Measurements from ENCODE around the gene S100A4. TPM values are rescaled to one million over a fixed set of nuclear protein-coding genes. Genes with fewer than 3 reads are reported as not detected.

S100A4 gene
- total RNA-seq, 2 donors from 2014 or later: 144 to 156 TPM

DNA sequence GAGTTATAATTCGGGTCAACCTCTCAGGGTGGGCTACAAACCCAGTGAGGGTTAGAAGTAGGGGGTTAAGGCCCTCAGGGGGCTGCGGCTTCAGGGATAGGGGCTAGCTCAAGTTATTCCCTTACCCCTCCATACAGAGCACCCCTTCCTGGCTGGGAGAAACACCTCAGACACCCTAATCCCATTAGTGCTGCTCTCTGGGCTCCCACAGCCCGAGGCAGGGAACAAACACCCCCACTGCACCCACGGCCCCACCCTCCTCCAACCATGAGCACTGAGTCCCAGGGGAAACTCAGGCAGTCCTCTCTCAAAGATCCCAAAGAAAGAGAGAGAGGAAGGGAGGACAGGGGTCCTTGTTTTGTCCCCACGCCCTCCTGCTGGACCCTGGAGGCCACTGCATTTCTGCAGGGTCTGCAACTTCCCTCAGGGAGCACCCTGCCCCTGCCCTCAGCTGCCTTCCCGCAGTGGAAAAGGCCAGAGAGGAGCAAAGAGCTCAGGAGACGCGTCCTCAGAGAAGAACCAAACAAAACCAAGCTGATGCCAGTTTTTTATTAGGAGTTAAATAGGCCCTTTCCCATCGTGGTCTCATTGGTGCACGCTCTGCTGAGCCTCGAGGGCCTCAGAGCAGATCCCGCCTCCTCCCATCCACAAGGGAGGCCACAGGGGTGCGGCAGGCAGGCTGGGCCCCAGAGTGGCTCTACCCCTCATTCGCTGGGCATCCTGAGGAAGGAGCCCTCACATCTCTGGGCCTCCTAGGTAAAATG, 1.4 kb upstream of the S100A4 start:
- no peaks in the 10 kb centered on the region for H3K27me3 ChIP-seq
- H3K9me3 ChIP-seq: no peaks in the 10 kb centered on the region
- DNase-seq (ENCODE audit: low spot score): no peak
- H3K27ac ChIP-seq: no peak overlapping the region
- H3K4me1 ChIP-seq: peaks cover 0 to 83% of the 10 kb centered on the region in 2 donors
- no peak overlapping the region for H3K4me3 ChIP-seq
- H3K36me3 ChIP-seq: no peaks in the 10 kb centered on the region
- TF ChIP-seq, protein P1, sequence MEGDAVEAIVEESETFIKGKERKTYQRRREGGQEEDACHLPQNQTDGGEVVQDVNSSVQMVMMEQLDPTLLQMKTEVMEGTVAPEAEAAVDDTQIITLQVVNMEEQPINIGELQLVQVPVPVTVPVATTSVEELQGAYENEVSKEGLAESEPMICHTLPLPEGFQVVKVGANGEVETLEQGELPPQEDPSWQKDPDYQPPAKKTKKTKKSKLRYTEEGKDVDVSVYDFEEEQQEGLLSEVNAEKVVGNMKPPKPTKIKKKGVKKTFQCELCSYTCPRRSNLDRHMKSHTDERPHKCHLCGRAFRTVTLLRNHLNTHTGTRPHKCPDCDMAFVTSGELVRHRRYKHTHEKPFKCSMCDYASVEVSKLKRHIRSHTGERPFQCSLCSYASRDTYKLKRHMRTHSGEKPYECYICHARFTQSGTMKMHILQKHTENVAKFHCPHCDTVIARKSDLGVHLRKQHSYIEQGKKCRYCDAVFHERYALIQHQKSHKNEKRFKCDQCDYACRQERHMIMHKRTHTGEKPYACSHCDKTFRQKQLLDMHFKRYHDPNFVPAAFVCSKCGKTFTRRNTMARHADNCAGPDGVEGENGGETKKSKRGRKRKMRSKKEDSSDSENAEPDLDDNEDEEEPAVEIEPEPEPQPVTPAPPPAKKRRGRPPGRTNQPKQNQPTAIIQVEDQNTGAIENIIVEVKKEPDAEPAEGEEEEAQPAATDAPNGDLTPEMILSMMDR (IDR thresholded peaks at IDR 0.05): no peak

DNA sequence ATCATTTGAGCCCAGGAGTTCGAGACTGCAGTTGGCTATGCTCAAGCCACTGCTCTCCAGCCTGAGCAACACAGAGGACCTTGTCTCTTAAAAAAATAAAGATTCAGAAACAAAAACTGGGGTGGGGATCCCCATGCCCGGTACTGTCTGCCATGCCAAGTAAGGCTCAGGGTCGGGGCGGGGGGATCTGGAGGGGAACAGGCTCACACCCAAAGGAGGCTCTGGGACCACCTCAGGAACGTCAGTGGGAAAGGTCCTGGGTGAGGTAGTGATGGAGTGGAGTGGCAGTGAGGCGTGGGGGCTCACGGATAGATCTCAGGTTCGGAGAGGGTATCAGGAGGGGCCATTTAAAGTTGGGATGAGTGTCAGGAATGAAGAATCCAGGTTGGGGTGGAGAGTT, 765 bp upstream of the S100A4 start:
- peak overlapping the region; percentile 83 for H3K27ac ChIP-seq
- H3K9me3 ChIP-seq: no peaks in the 10 kb centered on the region
- TF ChIP-seq, protein P1 (IDR thresholded peaks at IDR 0.05): no peak
- H3K4me1 ChIP-seq: peaks cover 0 to 85% of the 10 kb centered on the region in 2 donors
- peak overlapping the region in 1 of 2 donors; percentile 46 for H3K4me3 ChIP-seq
- no peaks in the 10 kb centered on the region for H3K27me3 ChIP-seq
- no peaks in the 10 kb centered on the region for H3K36me3 ChIP-seq
- DNase-seq (ENCODE audit: low spot score): no peak

DNA sequence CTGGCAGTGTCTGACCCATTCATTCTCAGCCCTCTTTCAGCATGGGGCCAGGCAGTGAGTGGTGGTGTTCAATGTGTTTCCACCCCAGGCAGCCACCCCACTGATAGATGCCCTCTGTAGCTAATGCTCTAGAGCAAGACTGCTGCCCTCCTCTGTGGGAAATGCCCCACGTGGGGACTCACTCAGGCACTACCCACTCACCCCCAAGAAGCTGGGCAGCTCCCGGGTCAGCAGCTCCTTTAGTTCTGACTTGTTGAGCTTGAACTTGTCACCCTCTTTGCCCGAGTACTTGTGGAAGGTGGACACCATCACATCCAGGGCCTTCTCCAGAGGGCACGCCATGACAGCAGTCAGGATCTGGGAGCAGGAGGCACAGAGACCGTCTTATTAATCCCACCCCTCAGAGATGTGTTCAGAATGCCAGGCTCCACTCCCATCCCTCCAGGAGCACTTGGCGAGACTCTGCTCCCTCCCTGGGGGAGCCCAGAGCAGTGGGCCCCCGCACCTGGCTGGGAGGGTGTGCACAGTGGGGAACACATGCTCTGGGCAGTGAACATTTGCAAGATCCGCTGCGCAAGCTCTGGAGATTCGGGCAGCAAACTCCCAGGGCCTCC, 1.0 kb downstream of the S100A4 start:
- TF ChIP-seq, protein P1 (IDR thresholded peaks at IDR 0.05): no peak
- H3K4me1 ChIP-seq: peaks cover 0 to 75% of the 10 kb centered on the region in 2 donors
- DNase-seq (ENCODE audit: low spot score): no peak

DNA sequence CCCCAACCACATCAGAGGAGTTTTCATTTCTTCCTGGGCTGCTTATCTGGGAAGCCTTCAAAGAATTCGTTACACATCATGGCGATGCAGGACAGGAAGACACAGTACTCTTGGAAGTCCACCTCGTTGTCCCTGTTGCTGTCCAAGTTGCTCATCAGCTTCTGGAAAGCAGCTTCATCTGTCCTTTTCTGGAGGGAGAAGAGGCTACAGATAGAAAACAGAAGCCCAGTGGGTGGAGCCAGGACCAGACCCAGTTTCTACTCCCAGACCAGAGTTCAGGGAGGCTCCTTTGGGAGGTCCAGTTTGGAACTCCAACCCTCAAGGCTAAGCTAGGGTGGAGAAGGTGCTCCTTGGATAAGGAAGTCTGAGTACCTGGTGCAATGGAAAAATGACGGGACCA, 1.9 kb downstream of the S100A4 start:
- H3K4me3 ChIP-seq: peak overlapping the region in 1 of 2 donors; percentile 46
- no peaks in the 10 kb centered on the region for H3K9me3 ChIP-seq
- H3K36me3 ChIP-seq: no peaks in the 10 kb centered on the region
- DNase-seq (ENCODE audit: low spot score): no peak
- peaks cover 0 to 66% of the 10 kb centered on the region in 2 donors for H3K4me1 ChIP-seq
- no peak overlapping the region for H3K27ac ChIP-seq
- TF ChIP-seq, protein P1 (IDR thresholded peaks at IDR 0.05): no peak
- H3K27me3 ChIP-seq: no peaks in the 10 kb centered on the region

More for the DNA sequence above, 1.0 kb downstream of the S100A4 start:
- Histone ChIP-seq H3K9me3 (no peaks in the 10 kb centered on the region), H3K27me3 (no peaks in the 10 kb centered on the region), H3K36me3 (no peaks in the 10 kb centered on the region), H3K27ac (peak overlapping the region; percentile 83), H3K4me3 (peak overlapping the region; percentile 38 to 46)

DNA sequence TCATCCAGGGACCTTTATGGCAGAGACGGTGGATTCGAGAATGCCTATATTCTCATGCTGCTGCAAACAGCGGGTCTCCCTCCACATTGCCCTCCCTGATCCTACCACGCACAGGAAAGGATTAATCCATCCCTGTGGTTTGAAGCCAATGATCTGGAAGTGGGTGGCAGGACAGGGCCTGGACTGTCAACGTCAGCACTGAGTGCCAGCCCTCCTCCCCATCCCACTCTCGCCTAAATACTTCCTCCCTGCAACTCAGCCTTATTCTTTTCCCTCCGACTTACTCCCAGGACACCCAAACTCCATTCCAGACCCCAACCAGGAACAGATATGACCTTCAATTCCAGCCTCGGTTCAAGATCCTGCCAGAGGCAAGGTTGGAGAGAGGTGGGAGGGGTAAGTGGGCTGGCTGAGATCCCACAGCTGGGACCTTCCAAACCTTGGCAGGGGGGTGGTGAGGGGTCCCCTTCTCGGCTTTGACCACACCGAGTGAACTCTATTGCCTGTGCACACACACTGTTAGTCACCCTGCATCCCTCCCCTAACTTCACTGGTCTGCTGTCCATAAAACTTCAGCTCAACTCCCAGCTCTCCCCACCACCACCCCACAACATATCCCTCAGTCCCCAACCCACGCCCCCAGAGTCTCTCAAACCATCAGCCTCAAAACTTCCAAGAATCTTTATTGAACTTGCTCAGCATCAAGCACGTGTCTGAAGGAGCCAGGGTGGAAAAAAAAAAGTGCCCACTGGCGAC, 2.5 kb downstream of the S100A4 start:
- Histone ChIP-seq H3K36me3 (no peaks in the 10 kb centered on the region), H3K4me1 (peaks cover 0 to 60% of the 10 kb centered on the region in 2 donors), H3K4me3 (no peak overlapping the region), H3K9me3 (no peaks in the 10 kb centered on the region), H3K27me3 (no peaks in the 10 kb centered on the region), H3K27ac (no peak overlapping the region)
- TF ChIP-seq, protein P1 (IDR thresholded peaks at IDR 0.05): no peak
- no peak for DNase-seq (ENCODE audit: low spot score)

Data from right atrium auricular region (tissue), 2 donors.